ENCODE results near the gene HPGDS. TPM values are rescaled to one million over a fixed set of nuclear protein-coding genes. Genes with fewer than 3 reads are reported as not detected.

The HPGDS gene
- total RNA-seq, 5 donors from 2014 or later (not counting 1 experiment from before 2014, with no cell fraction given), result 0.47 to 1.3 (median 1.2) TPM

- CTCF ChIA-PET, result interaction anchor here in 1 of 2 donors (0.7 kb wide), 1 partner anchor 28 kb away, joined by 5 read pairs; no protein-coding TSS in a partner anchor
- POLR2A ChIA-PET, result interaction anchor here in 1 of 2 donors (0.6 kb wide), 1 partner anchor 19 kb away, joined by 4 read pairs; no protein-coding TSS in a partner anchor
Observed at GRCh38 chr4:94363136-94363655, 20.6 kb upstream of the HPGDS start.

GRCh38 chr4:94359838-94360237 is 17.2 kb upstream of the HPGDS start:
- Histone ChIP-seq H3K27ac (ENCODE audit: low read length) (no peak overlapping the region), H3K4me3 (ENCODE audit: control insufficient read depth in 1 of 2, extremely low read depth in 1 of 2, low read length in 1 of 2) (no peak overlapping the region), H3K27me3 (replicated peaks in 1 of 2; ENCODE audit: control insufficient read depth in 2 of 2, extremely low read depth in 1 of 2, insufficient read depth in 2 of 2, low read length in 1 of 2) (no peaks in the 10 kb centered on the region), H3K9me3 (no peaks in the 10 kb centered on the region), H3K36me3 (ENCODE audit: control insufficient read depth in 2 of 2, extremely low read depth in 1 of 2, insufficient read depth in 1 of 2, low read length in 1 of 2) (no peaks in the 10 kb centered on the region), H3K4me1 (ENCODE audit: control insufficient read depth in 1 of 2, extremely low read depth in 1 of 2, insufficient read depth in 2 of 2, low read length in 2 of 2) (no peaks in the 10 kb centered on the region)
- no peak for ATAC-seq (replicated peaks in 1 of 4)
- ChIA-PET POLR2A (no interaction called here), CTCF (no interaction called here)
- no peaks in the 10 kb centered on the region for H3K9me3 Mint-ChIP-seq
- H3K27ac Mint-ChIP-seq, result no peak overlapping the region
- no peak for DNase-seq
- no peaks in the 10 kb centered on the region for H3K36me3 Mint-ChIP-seq
- H3K27me3 Mint-ChIP-seq, result no peaks in the 10 kb centered on the region
- whole genome bisulfite sequencing (ENCODE audit: insufficient coverage), result 100% methylated on average over 1 of the region's 4 CpGs
- no peak overlapping the region for H3K4me3 Mint-ChIP-seq
- no peaks in the 10 kb centered on the region for H3K4me1 Mint-ChIP-seq

More at GRCh38 chr4:94363136-94363655, 20.6 kb upstream of the HPGDS start:
- H3K36me3 Mint-ChIP-seq, result no peaks in the 10 kb centered on the region
- DNase-seq, result no peak
- ATAC-seq (replicated peaks in 1 of 4), result no peak
- Histone ChIP-seq H3K4me1 (ENCODE audit: control insufficient read depth in 1 of 2, extremely low read depth in 1 of 2, insufficient read depth in 2 of 2, low read length in 2 of 2) (no peaks in the 10 kb centered on the region), H3K36me3 (ENCODE audit: control insufficient read depth in 2 of 2, extremely low read depth in 1 of 2, insufficient read depth in 1 of 2, low read length in 1 of 2) (no peaks in the 10 kb centered on the region), H3K27me3 (replicated peaks in 1 of 2; ENCODE audit: control insufficient read depth in 2 of 2, extremely low read depth in 1 of 2, insufficient read depth in 2 of 2, low read length in 1 of 2) (no peaks in the 10 kb centered on the region), H3K27ac (ENCODE audit: low read length) (no peak overlapping the region), H3K4me3 (ENCODE audit: control insufficient read depth in 1 of 2, extremely low read depth in 1 of 2, low read length in 1 of 2) (no peak overlapping the region), H3K9me3 (no peaks in the 10 kb centered on the region)
- WGBS (ENCODE audit: insufficient coverage), result 90% methylated on average over 2 of the region's 4 CpGs
- H3K27ac Mint-ChIP-seq, result no peak overlapping the region
- peaks cover 4 to 15% of the 10 kb centered on the region in 2 donors for H3K27me3 Mint-ChIP-seq
- H3K4me1 Mint-ChIP-seq, result no peaks in the 10 kb centered on the region
- H3K9me3 Mint-ChIP-seq, result peaks cover 0 to 4% (median 4%) of the 10 kb centered on the region in 3 donors
- H3K4me3 Mint-ChIP-seq, result no peak overlapping the region

- H3K4me3 ChIP-seq (ENCODE audit: control insufficient read depth in 1 of 2, extremely low read depth in 1 of 2, low read length in 1 of 2), result no peak overlapping the region
- no peak overlapping the region for H3K27ac ChIP-seq (ENCODE audit: low read length)
- no peaks in the 10 kb centered on the region for H3K4me1 Mint-ChIP-seq
- H3K4me3 Mint-ChIP-seq, result no peak overlapping the region
- no peak overlapping the region for H3K27ac Mint-ChIP-seq
- H3K9me3 Mint-ChIP-seq, result no peaks in the 10 kb centered on the region
- no peaks in the 10 kb centered on the region for H3K27me3 ChIP-seq (replicated peaks in 1 of 2; ENCODE audit: control insufficient read depth in 2 of 2, extremely low read depth in 1 of 2, insufficient read depth in 2 of 2, low read length in 1 of 2)
- CTCF ChIA-PET, result no interaction called here
- H3K9me3 ChIP-seq, result no peaks in the 10 kb centered on the region
- no peaks in the 10 kb centered on the region for H3K36me3 ChIP-seq (ENCODE audit: control insufficient read depth in 2 of 2, extremely low read depth in 1 of 2, insufficient read depth in 1 of 2, low read length in 1 of 2)
- ATAC-seq (replicated peaks in 1 of 4) (no peak), DNase-seq (no peak)
- H3K4me1 ChIP-seq (ENCODE audit: control insufficient read depth in 1 of 2, extremely low read depth in 1 of 2, insufficient read depth in 2 of 2, low read length in 2 of 2), result no peaks in the 10 kb centered on the region
- no peaks in the 10 kb centered on the region for H3K36me3 Mint-ChIP-seq
- POLR2A ChIA-PET, result no interaction called here
- WGBS (ENCODE audit: insufficient coverage), result no CpG with 5 or more reads among the region's 2 CpGs
- no peaks in the 10 kb centered on the region for H3K27me3 Mint-ChIP-seq
Observed at GRCh38 chr4:94359221-94359620, 16.6 kb upstream of the HPGDS start.

- no peaks in the 10 kb centered on the region for H3K36me3 Mint-ChIP-seq
- no peak overlapping the region for H3K27ac Mint-ChIP-seq
- no peak overlapping the region for H3K4me3 Mint-ChIP-seq
- no peaks in the 10 kb centered on the region for H3K9me3 Mint-ChIP-seq
- no peaks in the 10 kb centered on the region for H3K27me3 Mint-ChIP-seq
- CTCF ChIA-PET, result no interaction called here
- H3K4me1 ChIP-seq (ENCODE audit: control insufficient read depth in 1 of 2, extremely low read depth in 1 of 2, insufficient read depth in 2 of 2, low read length in 2 of 2), result no peaks in the 10 kb centered on the region
- no peaks in the 10 kb centered on the region for H3K9me3 ChIP-seq
- H3K4me3 ChIP-seq (ENCODE audit: control insufficient read depth in 1 of 2, extremely low read depth in 1 of 2, low read length in 1 of 2), result no peak overlapping the region
- DNase-seq, result no peak
- H3K36me3 ChIP-seq (ENCODE audit: control insufficient read depth in 2 of 2, extremely low read depth in 1 of 2, insufficient read depth in 1 of 2, low read length in 1 of 2), result no peaks in the 10 kb centered on the region
- no peaks in the 10 kb centered on the region for H3K27me3 ChIP-seq (replicated peaks in 1 of 2; ENCODE audit: control insufficient read depth in 2 of 2, extremely low read depth in 1 of 2, insufficient read depth in 2 of 2, low read length in 1 of 2)
- POLR2A ChIA-PET, result no interaction called here
- H3K27ac ChIP-seq (ENCODE audit: low read length), result no peak overlapping the region
- H3K4me1 Mint-ChIP-seq, result no peaks in the 10 kb centered on the region
- no peak for ATAC-seq (replicated peaks in 1 of 4)
Observed at GRCh38 chr4:94358101-94358500, 15.5 kb upstream of the HPGDS start.

GRCh38 chr4:94357624-94358023 is 15.0 kb upstream of the HPGDS start:
- no peaks in the 10 kb centered on the region for H3K27me3 Mint-ChIP-seq
- Histone ChIP-seq H3K27me3 (replicated peaks in 1 of 2; ENCODE audit: control insufficient read depth in 2 of 2, extremely low read depth in 1 of 2, insufficient read depth in 2 of 2, low read length in 1 of 2) (no peaks in the 10 kb centered on the region), H3K9me3 (no peaks in the 10 kb centered on the region), H3K4me3 (ENCODE audit: control insufficient read depth in 1 of 2, extremely low read depth in 1 of 2, low read length in 1 of 2) (no peak overlapping the region), H3K4me1 (ENCODE audit: control insufficient read depth in 1 of 2, extremely low read depth in 1 of 2, insufficient read depth in 2 of 2, low read length in 2 of 2) (no peaks in the 10 kb centered on the region), H3K27ac (ENCODE audit: low read length) (no peak overlapping the region), H3K36me3 (ENCODE audit: control insufficient read depth in 2 of 2, extremely low read depth in 1 of 2, insufficient read depth in 1 of 2, low read length in 1 of 2) (no peaks in the 10 kb centered on the region)
- ATAC-seq (replicated peaks in 1 of 4), result no peak
- no peaks in the 10 kb centered on the region for H3K36me3 Mint-ChIP-seq
- H3K9me3 Mint-ChIP-seq, result no peaks in the 10 kb centered on the region
- H3K4me1 Mint-ChIP-seq, result no peaks in the 10 kb centered on the region
- H3K4me3 Mint-ChIP-seq, result no peak overlapping the region
- WGBS (ENCODE audit: insufficient coverage), result no CpG with 5 or more reads among the region's 2 CpGs
- no peak overlapping the region for H3K27ac Mint-ChIP-seq
- ChIA-PET POLR2A (no interaction called here), CTCF (no interaction called here)
- DNase-seq, result no peak

GRCh38 chr4:94356444-94356843 is 13.8 kb upstream of the HPGDS start:
- Histone ChIP-seq H3K4me3 (ENCODE audit: control insufficient read depth in 1 of 2, extremely low read depth in 1 of 2, low read length in 1 of 2) (no peak overlapping the region), H3K36me3 (ENCODE audit: control insufficient read depth in 2 of 2, extremely low read depth in 1 of 2, insufficient read depth in 1 of 2, low read length in 1 of 2) (no peaks in the 10 kb centered on the region), H3K27me3 (replicated peaks in 1 of 2; ENCODE audit: control insufficient read depth in 2 of 2, extremely low read depth in 1 of 2, insufficient read depth in 2 of 2, low read length in 1 of 2) (no peaks in the 10 kb centered on the region), H3K9me3 (no peaks in the 10 kb centered on the region), H3K27ac (ENCODE audit: low read length) (no peak overlapping the region), H3K4me1 (ENCODE audit: control insufficient read depth in 1 of 2, extremely low read depth in 1 of 2, insufficient read depth in 2 of 2, low read length in 2 of 2) (peaks cover 0 to 4% of the 10 kb centered on the region in 2 experiments)
- no CpG with 5 or more reads among the region's 2 CpGs for WGBS (ENCODE audit: insufficient coverage)
- DNase-seq (no peak), ATAC-seq (replicated peaks in 1 of 4) (no peak)
- Mint-ChIP-seq H3K4me1 (peaks cover 8 to 10% (median 9%) of the 10 kb centered on the region in 3 donors), H3K4me3 (no peak overlapping the region), H3K27me3 (peaks cover 0 to 8% of the 10 kb centered on the region in 2 donors), H3K36me3 (no peaks in the 10 kb centered on the region), H3K9me3 (no peaks in the 10 kb centered on the region), H3K27ac (no peak overlapping the region)
- CTCF ChIA-PET, result interaction anchor here in 1 of 2 donors (0.5 kb wide), 1 partner anchor 265 kb away, joined by 3 read pairs; no protein-coding TSS in a partner anchor
- POLR2A ChIA-PET, result no interaction called here

GRCh38 chr4:94354474-94354896 is 11.8 kb upstream of the HPGDS start:
- ATAC-seq (replicated peaks in 1 of 4) (no peak), DNase-seq (no peak)
- ChIA-PET POLR2A (no interaction called here), CTCF (no interaction called here)
- no peak overlapping the region for H3K27ac Mint-ChIP-seq
- Histone ChIP-seq H3K4me3 (ENCODE audit: control insufficient read depth in 1 of 2, extremely low read depth in 1 of 2, low read length in 1 of 2) (no peak overlapping the region), H3K9me3 (no peaks in the 10 kb centered on the region), H3K27ac (ENCODE audit: low read length) (no peak overlapping the region), H3K27me3 (replicated peaks in 1 of 2; ENCODE audit: control insufficient read depth in 2 of 2, extremely low read depth in 1 of 2, insufficient read depth in 2 of 2, low read length in 1 of 2) (peaks cover 0 to 4% of the 10 kb centered on the region in 2 experiments), H3K36me3 (ENCODE audit: control insufficient read depth in 2 of 2, extremely low read depth in 1 of 2, insufficient read depth in 1 of 2, low read length in 1 of 2) (no peaks in the 10 kb centered on the region), H3K4me1 (ENCODE audit: control insufficient read depth in 1 of 2, extremely low read depth in 1 of 2, insufficient read depth in 2 of 2, low read length in 2 of 2) (peaks cover 0 to 4% of the 10 kb centered on the region in 2 experiments)
- H3K36me3 Mint-ChIP-seq, result no peaks in the 10 kb centered on the region
- no peaks in the 10 kb centered on the region for H3K9me3 Mint-ChIP-seq
- peaks cover 8 to 12% (median 9%) of the 10 kb centered on the region in 3 donors for H3K4me1 Mint-ChIP-seq
- no peak overlapping the region for H3K4me3 Mint-ChIP-seq
- WGBS (ENCODE audit: insufficient coverage), result 95% methylated on average over 3 of the region's 6 CpGs
- H3K27me3 Mint-ChIP-seq, result peaks cover 0 to 9% of the 10 kb centered on the region in 2 donors

Measured in T-cell (primary cell).